ENCODE results near the gene EHD2.
"Not testable (repeated sequence)": the region's sequence is repeated elsewhere in the genome, so short reads cannot be mapped to it uniquely, and the experiment has no call there.

EHD2 gene

DNA sequence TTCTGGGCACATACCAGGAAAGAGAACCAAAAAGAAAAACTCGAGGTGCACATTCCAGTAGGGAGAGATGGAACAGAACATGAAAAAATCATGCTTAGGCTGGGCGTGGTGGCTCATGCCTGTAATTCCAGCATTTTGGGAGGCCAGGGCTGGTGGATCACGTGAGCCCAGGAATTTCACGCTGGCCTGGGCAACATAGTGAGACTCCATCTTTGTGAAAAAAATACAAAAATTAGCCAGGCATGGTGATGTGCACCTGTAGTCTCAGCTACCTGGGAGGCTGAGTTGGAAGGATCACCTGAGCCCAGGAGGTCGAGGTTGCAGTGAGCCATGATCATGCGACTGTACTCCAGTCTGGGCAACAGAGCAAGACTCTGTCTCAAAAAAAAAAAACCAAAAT is 58.1 kb downstream of the EHD2 start:
- DNase-seq (ENCODE audit: low spot score): not testable (repeated sequence)

DNA sequence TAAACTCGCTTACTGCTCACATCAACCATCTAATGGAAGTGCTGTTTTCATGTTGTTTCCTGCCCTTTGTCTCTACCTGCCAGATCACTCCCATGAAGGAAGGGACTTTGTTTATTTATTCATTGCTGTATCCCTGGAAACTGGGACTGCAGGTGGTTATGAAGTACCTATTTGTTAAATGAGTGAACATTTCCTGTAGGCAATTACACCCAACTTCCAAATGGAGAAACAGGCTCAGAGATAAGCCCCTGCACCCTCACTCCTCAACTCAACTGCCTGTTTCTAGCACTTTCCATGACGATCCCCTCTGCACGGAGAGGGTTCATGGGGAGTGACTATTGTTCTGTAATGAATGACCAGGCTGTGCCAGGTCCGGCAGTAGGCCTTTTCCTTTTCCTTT is 63.3 kb downstream of the EHD2 start:
- no peak for DNase-seq (ENCODE audit: low spot score)

- not testable (repeated sequence) for DNase-seq (ENCODE audit: low spot score)
Measured at GRCh38 chr19:47777245-47778048, 64.2 kb downstream of the EHD2 start.

DNA sequence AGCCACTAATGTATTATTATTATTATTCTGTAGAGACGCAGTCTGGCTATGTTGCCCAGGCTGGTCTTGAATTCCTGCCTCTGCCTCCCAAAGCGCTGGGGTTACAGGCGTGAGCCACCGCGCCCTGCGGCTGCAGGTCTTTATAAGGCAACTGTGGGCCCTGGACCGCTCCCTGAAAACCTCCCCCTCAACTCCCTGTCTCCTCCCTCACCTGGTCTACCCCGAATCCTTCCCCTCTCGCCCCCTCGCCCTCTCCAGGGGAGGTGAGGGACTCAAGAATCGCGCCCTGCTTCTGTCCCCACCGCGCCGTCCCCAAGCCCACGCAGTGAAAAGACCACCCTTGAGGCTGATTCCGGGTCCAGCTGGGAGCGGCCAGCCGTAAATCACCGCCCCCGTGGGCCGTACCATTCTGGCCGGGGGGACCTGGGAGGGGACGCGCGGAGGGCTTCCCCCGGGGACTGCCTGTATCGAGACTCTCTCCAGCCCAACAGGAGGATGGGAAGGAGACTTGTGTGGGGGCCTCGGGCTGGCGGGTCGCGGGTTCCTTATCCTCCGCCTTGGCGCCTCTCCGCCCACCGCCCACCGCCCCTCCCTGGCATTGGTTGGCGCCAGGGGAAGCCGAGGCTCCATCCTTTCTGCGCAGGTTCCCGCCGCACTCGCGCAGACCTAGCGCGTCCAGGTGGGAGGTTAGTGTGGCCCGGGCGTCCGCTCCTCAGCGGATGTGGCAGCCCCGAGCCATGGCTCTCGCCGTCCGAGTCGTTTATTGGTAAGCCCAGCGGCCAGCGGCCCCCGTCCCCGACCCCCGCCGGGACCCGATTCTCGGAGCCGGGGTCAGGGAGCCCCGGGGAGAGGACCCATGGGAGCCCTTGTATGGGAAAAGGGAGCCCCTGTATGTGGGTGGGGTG is 65.1 kb downstream of the EHD2 start, which contains the start of gene SELENOW:
Gene SELENOW, plus strand, starts transcription at position 655 of the 905 bp plus-strand sequence. Its CDS starts 83 bp downstream, at position 738.
- peak; percentile 92 for DNase-seq (ENCODE audit: low spot score)

DNA sequence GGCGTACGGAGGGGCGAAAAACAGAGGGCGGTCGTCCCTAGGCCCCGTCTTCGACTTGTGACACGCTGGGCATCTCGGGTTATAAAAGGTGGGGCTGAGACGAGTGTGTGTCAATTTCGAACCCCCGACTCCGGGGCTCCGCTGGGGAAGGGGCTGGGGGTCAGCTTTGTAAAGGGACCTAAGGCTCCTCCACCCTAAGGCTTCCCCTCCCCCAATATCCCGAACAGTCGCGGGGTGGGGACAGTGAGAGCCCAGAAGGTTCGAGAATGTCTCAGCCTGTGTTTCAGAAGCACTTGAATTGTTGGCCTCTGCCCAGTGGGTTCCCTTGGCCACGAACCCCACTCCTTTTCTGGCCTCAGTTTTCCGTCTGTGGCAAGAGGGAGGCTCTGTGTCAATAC is 65.7 kb downstream of the EHD2 start:
- DNase-seq (ENCODE audit: low spot score): no peak

DNA sequence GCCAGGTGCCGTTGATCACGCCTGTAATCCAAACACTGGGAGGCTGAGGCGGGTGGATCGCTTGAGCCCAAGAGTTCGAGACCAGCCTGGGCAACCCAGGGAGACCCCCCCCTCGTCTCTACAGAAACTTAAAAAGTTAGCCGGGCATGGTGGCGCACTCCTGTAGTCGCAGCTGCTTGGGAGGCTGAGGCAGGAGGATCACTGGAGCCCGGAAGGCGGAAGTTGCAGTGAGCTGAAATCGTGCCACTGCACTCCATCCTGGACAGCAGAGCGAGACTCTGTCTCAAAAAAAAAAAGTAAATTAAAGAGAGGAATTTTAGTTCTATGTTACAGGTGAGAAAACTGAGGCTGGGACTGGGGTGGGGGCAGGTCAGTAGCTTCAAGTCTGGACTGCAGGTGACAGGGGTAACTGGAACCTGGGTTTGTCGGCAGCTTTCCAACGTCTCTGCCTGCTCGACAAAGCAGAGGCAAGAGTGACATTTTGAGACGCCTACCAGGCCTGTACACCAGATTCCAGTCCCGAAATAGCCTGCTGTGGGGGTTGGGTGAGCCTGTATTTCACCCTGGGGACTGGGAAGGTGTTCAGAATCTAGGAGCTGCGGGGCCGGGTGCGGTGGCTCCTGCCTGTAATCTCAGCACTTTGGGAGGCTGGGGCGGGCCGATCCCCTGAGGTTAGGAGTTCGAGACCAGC is 66.4 kb downstream of the EHD2 start:
- no peak for DNase-seq (ENCODE audit: low spot score)

GRCh38 chr19:47780215-47780551 is 67.0 kb downstream of the EHD2 start:
- no peak for DNase-seq (ENCODE audit: low spot score)

- DNase-seq (ENCODE audit: low spot score): no peak
Measured at GRCh38 chr19:47781590-47782262, 68.5 kb downstream of the EHD2 start.

DNA sequence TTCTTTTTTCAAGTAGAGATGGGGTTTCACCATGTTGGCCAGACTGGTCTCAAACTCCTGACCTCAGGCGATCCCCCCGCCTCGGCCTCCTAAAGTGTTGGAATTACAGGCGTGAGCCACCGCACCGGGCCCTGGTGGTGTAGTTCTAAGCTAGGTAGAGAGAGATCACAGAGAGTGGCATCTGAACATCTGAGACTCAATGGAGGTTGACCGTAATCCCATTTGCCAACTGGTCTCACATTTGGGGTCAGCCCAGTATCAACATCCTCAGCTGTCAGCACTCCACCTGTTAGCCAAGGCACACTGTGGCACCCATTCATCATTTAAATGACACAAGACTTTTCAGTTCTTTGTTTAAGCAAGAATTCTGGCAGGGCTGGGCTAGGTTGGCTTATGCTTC is 73.3 kb downstream of the EHD2 start:
- no peak for DNase-seq (ENCODE audit: low spot score)

- DNase-seq (ENCODE audit: low spot score): not testable (repeated sequence)
Measured at GRCh38 chr19:47787307-47787706, 74.1 kb downstream of the EHD2 start.

GRCh38 chr19:47789811-47790210 is 76.6 kb downstream of the EHD2 start:
- not testable (repeated sequence) for DNase-seq (ENCODE audit: low spot score)

GRCh38 chr19:47790398-47790814 is 77.2 kb downstream of the EHD2 start:
- peak; percentile 97 for DNase-seq (ENCODE audit: low spot score)

GRCh38 chr19:47792616-47793015 is 79.4 kb downstream of the EHD2 start:
- DNase-seq (ENCODE audit: low spot score): no peak

All from ecto neural progenitor cell (in vitro differentiated cells).